GM12872 (cell line): ENCODE data around the gene SRRT.

ENCODE experiments used
- TF ChIP-seq, protein P1 (sequence below): IDR thresholded peaks from 3 replicates; pipeline ENCODE4 v1.5.1; 2011; ENCODE audit warnings: low read depth, mild to moderate bottlenecking, low read length, moderate library complexity; ENCODE audit not compliant: insufficient read depth

SRRT gene

DNA sequence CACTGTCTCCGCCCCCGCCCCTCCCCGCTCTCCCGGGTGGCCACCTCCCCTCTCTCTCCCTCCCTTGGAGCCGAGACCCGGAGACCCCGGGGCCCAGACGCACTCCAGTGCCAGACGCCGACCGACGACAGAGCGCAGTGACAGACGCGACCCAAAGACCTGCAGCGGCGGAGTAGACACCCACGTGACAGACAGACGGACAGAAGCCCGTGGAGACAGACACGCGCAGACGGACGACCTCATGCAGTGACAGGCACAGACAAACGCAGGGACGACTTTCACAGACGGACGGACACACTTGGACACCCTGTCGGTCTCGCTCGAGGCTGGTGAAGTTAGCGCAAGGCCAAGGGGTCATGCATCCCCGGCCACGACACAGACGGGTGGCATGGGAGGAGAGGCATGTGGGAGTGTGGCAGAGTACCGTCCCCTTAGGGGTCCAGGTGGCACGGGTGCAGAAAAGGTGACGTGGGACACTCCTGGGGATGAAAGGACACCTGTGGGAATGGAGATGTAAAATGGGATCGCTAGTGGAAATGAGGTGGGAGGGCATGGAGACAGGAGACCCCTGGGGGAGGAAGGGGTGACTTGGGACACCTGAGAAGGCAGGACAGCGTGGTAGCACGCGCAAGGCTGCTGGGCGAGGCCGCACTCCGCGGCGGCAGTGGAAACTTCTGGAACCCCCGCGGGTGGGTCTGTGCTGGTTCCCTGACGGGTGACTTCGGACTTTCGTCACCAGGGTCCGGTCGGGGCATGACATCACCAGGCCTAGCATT is 21.2 kb downstream of the SRRT start:
- TF ChIP-seq, protein P1, sequence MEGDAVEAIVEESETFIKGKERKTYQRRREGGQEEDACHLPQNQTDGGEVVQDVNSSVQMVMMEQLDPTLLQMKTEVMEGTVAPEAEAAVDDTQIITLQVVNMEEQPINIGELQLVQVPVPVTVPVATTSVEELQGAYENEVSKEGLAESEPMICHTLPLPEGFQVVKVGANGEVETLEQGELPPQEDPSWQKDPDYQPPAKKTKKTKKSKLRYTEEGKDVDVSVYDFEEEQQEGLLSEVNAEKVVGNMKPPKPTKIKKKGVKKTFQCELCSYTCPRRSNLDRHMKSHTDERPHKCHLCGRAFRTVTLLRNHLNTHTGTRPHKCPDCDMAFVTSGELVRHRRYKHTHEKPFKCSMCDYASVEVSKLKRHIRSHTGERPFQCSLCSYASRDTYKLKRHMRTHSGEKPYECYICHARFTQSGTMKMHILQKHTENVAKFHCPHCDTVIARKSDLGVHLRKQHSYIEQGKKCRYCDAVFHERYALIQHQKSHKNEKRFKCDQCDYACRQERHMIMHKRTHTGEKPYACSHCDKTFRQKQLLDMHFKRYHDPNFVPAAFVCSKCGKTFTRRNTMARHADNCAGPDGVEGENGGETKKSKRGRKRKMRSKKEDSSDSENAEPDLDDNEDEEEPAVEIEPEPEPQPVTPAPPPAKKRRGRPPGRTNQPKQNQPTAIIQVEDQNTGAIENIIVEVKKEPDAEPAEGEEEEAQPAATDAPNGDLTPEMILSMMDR, result no peak

DNA sequence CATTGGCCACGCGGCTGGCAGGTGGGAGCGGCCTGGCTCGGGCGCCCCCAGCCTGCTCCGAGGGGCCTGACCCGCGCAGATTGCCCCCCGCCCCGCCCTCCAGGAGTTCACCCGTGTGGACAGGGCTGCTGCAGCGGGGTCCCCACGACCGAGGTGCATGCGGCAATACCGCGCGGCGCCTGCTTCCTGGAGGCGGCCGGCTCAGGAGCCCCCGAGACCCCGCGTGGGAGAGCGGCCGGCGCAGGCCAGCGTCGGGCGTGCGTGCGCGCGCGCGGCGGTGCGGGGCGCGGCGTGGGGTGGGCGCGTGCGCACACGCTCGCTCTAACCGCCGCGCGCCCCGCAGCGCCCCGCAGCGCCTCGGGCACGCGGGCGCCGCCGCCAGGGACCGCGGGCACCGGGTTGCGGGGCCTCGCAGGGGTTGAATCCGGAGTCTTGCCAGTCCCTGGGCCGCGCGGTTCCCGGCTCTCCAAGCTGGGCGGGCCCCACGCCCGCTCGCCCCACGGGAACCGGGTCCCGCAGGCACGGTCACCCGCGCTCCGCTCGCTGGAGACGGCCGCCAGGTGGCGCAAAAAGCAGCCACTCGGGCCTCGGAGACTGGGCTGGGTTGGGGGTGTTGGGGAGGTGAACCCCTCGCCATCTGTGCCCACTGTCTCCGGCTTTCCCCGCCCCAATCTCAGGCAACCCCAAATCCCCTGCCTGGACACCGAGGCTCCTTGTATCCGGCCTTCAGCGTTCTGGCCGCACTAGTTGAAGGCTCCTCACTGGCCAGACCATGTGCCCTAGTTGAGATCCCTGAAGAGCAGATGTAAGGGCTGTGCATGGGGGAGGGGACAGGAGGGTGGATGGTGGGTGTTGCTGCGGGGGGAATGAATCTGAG is 22.1 kb downstream of the SRRT start:
- TF ChIP-seq, protein P1, result peak; percentile 78

DNA sequence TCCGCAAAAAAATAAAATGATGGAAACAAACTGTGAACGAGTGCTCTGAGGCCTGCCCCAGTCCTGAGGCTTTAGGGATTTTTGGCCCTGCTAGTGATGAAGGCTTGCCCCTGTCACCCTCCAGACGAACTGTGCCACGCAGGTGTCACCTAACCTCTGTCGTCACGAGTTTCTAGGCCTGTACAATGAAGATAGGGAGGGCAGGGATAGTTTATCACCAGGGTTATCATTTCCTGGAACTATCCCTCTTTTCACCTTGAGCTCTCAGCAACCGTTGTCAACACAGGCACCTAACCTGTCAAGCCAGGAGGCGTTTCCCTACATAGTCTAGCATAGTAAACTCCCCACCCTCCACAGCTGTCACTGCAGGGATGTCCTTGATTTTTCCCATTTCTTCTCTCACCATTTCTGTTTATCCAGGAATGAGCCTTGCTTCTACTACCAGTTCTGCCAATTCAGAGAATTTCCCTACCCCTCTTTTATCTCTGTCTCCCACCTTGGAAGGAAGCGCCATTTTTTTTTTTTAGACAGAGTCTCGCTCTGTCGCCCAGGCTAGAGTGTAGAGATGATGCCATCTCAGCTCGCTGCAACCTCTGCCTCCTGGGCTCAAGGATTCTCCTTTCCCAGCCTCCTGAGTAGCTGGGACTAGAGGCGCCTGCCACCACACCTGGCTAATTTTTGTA is 23.0 kb downstream of the SRRT start:
- TF ChIP-seq, protein P1, result no peak

DNA sequence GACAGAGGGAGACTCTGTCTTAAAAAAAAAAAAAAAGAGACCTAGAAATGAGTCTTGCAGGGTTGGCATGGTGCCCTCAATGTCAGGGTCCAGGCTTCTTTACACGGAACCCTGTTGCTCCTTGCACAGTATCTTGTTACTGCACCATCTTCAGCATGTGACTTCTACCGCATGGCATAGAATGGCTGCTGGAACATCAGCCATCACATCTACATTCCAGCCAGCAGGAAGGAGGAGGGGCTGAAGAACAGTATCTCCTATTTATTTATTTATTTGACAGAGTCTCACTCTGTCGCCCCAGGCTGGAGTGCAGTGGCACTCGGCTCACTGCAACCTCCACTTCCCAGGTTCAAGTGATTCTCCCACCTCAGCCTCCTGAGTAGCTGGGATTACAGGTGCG is 24.5 kb downstream of the SRRT start:
- TF ChIP-seq, protein P1, result no peak

DNA sequence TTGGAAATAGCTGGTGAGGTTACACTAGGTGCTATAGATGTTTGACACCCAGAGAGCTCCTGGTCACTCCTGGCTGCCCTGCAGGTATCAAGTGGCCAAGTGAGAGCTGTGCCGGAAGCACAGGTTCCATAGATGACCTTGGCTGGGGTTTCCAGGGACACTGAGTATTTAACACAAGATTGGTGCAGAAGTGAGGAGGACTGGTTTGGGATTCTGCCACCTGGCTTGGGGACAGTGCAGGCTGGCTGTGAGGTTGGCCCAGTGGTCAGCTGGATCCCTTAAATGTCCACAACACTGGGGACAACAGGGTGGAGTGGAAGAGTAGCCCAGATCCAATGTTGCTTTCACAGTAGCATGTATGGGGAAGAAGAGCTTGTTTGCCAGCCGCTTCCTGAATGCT is 26.1 kb downstream of the SRRT start:
- TF ChIP-seq, protein P1, result no peak

DNA sequence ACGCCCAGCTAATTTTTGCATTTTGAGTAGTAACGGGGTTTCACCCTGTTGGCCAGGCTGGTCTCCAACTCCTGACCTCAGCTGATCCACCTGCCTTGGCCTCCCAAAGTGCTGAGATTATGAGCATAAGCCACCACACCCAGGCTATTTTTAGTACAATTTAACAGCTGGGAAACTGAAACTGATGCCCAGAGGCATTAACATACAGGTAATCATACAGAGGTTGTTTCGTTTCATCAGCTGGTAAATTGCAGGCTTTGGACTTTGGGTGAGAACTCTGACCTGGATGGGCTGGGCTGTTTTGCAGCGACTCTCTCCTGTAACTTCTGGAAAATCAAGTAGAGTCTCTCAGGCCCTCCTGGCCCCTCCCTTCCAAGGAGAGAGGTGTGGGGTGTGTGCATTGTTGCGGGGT is 27.0 kb downstream of the SRRT start:
- TF ChIP-seq, protein P1, result no peak

DNA sequence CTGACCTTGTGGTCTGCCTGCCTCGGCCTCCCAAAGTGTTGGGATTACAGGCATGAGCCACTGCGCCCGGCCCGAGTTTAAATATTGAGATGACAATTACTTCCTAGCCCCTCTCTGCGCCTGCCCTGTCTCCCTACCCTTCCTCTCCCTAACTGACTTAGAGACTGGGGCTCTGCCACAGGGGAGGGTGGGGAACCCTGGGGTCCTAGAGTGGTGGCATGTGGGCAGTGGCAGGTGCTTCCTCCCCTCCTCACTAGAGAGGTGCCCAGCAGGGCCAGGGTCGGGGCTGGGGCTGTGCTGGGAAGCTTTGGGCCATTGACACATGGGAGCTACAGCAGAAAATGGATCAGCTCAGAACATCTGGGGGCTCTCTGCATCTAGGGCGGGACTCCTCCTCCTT is 27.7 kb downstream of the SRRT start:
- TF ChIP-seq, protein P1, result no peak
